Naive B cell (primary cell): ENCODE measurements around the gene TYROBP. TPM values are rescaled to one million over a fixed set of nuclear protein-coding genes. Genes with fewer than 3 reads are reported as not detected.
A peak's percentile ranks its signal among the peaks of the same experiment; 100 is the strongest.

Source experiments
- ATAC-seq, 2 donors: fragments of 150-1000 bp; cut with Tn5 transposase; 2 replicates each; pipeline ENCODE4 v1.10.0; 2021; ENCODE audit warnings: low read depth in 2 of 2, mild to moderate bottlenecking in 2 of 2, moderate library complexity in 2 of 2
- DNase-seq: peaks from one replicate; pipeline ENCODE4 v3.0.0; 2022
- H3K27ac Mint-ChIP-seq, 6 donors: one replicate each; pipeline ENCODE4 v1.8.0; 2020 to 2022; ENCODE audit warnings: mild to moderate bottlenecking in 6 of 6, mixed read lengths in 6 of 6, moderate library complexity in 5 of 6, inconsistent platforms in 2 of 6
- H3K27me3 Mint-ChIP-seq, 3 donors: one replicate each; pipeline ENCODE4 v1.8.0; 2021 to 2022; ENCODE audit warnings: mixed read lengths in 3 of 3, mild to moderate bottlenecking in 1 of 3
- H3K36me3 Mint-ChIP-seq, 2 donors: one replicate each; pipeline ENCODE4 v1.8.0; 2020 to 2022; ENCODE audit warnings: mixed read lengths in 2 of 2, inconsistent platforms in 1 of 2, mild to moderate bottlenecking in 1 of 2
- H3K4me1 Mint-ChIP-seq, 3 donors: one replicate each; pipeline ENCODE4 v1.8.0; 2020 to 2022; ENCODE audit warnings: mixed read lengths in 3 of 3, inconsistent platforms in 1 of 3, mild to moderate bottlenecking in 1 of 3, moderate library complexity in 1 of 3
- H3K4me3 Mint-ChIP-seq, 8 donors: one replicate each; pipeline ENCODE4 v1.8.0; 2020 to 2022; ENCODE audit warnings: mild to moderate bottlenecking in 8 of 8, mixed read lengths in 8 of 8, moderate library complexity in 8 of 8, inconsistent platforms in 2 of 8
- H3K9me3 Mint-ChIP-seq, 7 donors: one replicate each; pipeline ENCODE4 v1.8.0; 2020 to 2022; ENCODE audit warnings: mixed read lengths in 7 of 7, mild to moderate bottlenecking in 5 of 7, inconsistent platforms in 2 of 7, moderate library complexity in 1 of 7
- polyA plus RNA-seq, 6 donors: library from polyadenylated mRNA; unstranded; fragments of 300-500 nt; fragmentation: Illumina TruSeq; gene quantifications; one replicate each; pipeline ENCODE4 v1.2.3, GENCODE V29; 2021; ENCODE audit warnings: low read depth in 6 of 6

TYROBP gene
- polyA plus RNA-seq, 6 donors from 2014 or later = 3.4 to 28.6 (median 8.3) TPM

GRCh38 chr19:35890113-35890650, 17.9 kb downstream of the TYROBP start:
- H3K27ac Mint-ChIP-seq = peak overlapping the region in 5 of 6 donors; percentile 62 to 100 (median 85)
- peak in 1 of 2 donors; percentile 2 for ATAC-seq
- H3K36me3 Mint-ChIP-seq = peaks cover 27 to 63% of the 10 kb centered on the region in 2 donors
- no peaks in the 10 kb centered on the region for H3K9me3 Mint-ChIP-seq
- H3K4me1 Mint-ChIP-seq = peaks cover 13 to 26% (median 22%) of the 10 kb centered on the region in 3 donors
- H3K4me3 Mint-ChIP-seq = peak overlapping the region in 5 of 8 donors; percentile 47 to 76 (median 50)
- peak; percentile 3 for DNase-seq
- peaks cover 0 to 3% (median 0%) of the 10 kb centered on the region in 3 donors for H3K27me3 Mint-ChIP-seq

GRCh38 chr19:35889370-35890112, 18.6 kb downstream of the TYROBP start:
- peak in 1 of 2 donors; percentile 4 for ATAC-seq
- H3K27ac Mint-ChIP-seq = peak overlapping the region; percentile 39 to 100 (median 80)

GRCh38 chr19:35888398-35888797, 19.7 kb downstream of the TYROBP start:
- H3K4me1 Mint-ChIP-seq = peaks cover 20 to 30% (median 21%) of the 10 kb centered on the region in 3 donors
- DNase-seq (no peak), ATAC-seq (no peak)
- H3K9me3 Mint-ChIP-seq = no peaks in the 10 kb centered on the region
- peaks cover 0 to 3% (median 0%) of the 10 kb centered on the region in 3 donors for H3K27me3 Mint-ChIP-seq
- peaks cover 27 to 64% of the 10 kb centered on the region in 2 donors for H3K36me3 Mint-ChIP-seq
- peak overlapping the region in 3 of 8 donors; percentile 37 to 69 (median 54) for H3K4me3 Mint-ChIP-seq
- H3K27ac Mint-ChIP-seq = peak overlapping the region; percentile 64 to 100 (median 92)

More at GRCh38 chr19:35889370-35890112, 18.6 kb downstream of the TYROBP start:
- no peaks in the 10 kb centered on the region for H3K9me3 Mint-ChIP-seq
- peaks cover 0 to 3% (median 0%) of the 10 kb centered on the region in 3 donors for H3K27me3 Mint-ChIP-seq
- H3K4me3 Mint-ChIP-seq = peak overlapping the region in 3 of 8 donors; percentile 48 to 76 (median 49)
- peaks cover 15 to 29% (median 21%) of the 10 kb centered on the region in 3 donors for H3K4me1 Mint-ChIP-seq
- peak; percentile 29 for DNase-seq
- peaks cover 27 to 64% of the 10 kb centered on the region in 2 donors for H3K36me3 Mint-ChIP-seq

GRCh38 chr19:35887197-35887596, 20.9 kb downstream of the TYROBP start:
- Mint-ChIP-seq H3K4me3 (peak overlapping the region in 2 of 8 donors; percentile 15 to 69), H3K4me1 (peaks cover 17 to 31% (median 26%) of the 10 kb centered on the region in 3 donors), H3K27ac (peak overlapping the region in 4 of 6 donors; percentile 35 to 100 (median 74)), H3K9me3 (no peaks in the 10 kb centered on the region), H3K27me3 (peaks cover 0 to 3% (median 0%) of the 10 kb centered on the region in 3 donors), H3K36me3 (peaks cover 23 to 53% of the 10 kb centered on the region in 2 donors)
- DNase-seq (peak; percentile 5), ATAC-seq (no peak)

GRCh38 chr19:35885904-35886303, 22.2 kb downstream of the TYROBP start:
- Mint-ChIP-seq H3K27ac (peak overlapping the region; percentile 41 to 100 (median 90)), H3K4me3 (peak overlapping the region in 1 of 8 donors; percentile 69), H3K9me3 (no peaks in the 10 kb centered on the region)

GRCh38 chr19:35885225-35885738, 22.8 kb downstream of the TYROBP start:
- DNase-seq (peak; percentile 11), ATAC-seq (no peak)
- Mint-ChIP-seq H3K27me3 (peaks cover 0 to under 1% (median under 1%) of the 10 kb centered on the region in 3 donors), H3K9me3 (no peaks in the 10 kb centered on the region), H3K27ac (peak overlapping the region; percentile 41 to 100 (median 90)), H3K4me1 (peaks cover 19 to 29% (median 28%) of the 10 kb centered on the region in 3 donors), H3K36me3 (peaks cover 17 to 43% of the 10 kb centered on the region in 2 donors), H3K4me3 (peak overlapping the region in 3 of 8 donors; percentile 27 to 69 (median 61))

More at GRCh38 chr19:35885904-35886303, 22.2 kb downstream of the TYROBP start:
- Mint-ChIP-seq H3K36me3 (peaks cover 18 to 49% of the 10 kb centered on the region in 2 donors), H3K4me1 (peaks cover 19 to 31% (median 28%) of the 10 kb centered on the region in 3 donors), H3K27me3 (peaks cover 0 to 1% (median 0%) of the 10 kb centered on the region in 3 donors)
- DNase-seq (peak; percentile 6), ATAC-seq (no peak)

GRCh38 chr19:35883882-35884281, 24.2 kb downstream of the TYROBP start:
- H3K36me3 Mint-ChIP-seq = peaks cover 17 to 30% of the 10 kb centered on the region in 2 donors
- no peaks in the 10 kb centered on the region for H3K9me3 Mint-ChIP-seq
- peaks cover 8 to 15% (median 14%) of the 10 kb centered on the region in 3 donors for H3K27me3 Mint-ChIP-seq
- peak overlapping the region; percentile 49 to 100 (median 72) for H3K27ac Mint-ChIP-seq
- peak overlapping the region in 3 of 8 donors; percentile 29 to 51 (median 47) for H3K4me3 Mint-ChIP-seq
- H3K4me1 Mint-ChIP-seq = peaks cover 23 to 29% (median 28%) of the 10 kb centered on the region in 3 donors
- peak; percentile 23 for DNase-seq
- peak; percentile 8 for ATAC-seq

GRCh38 chr19:35882114-35882832, 25.8 kb downstream of the TYROBP start:
- peaks cover 7 to 15% of the 10 kb centered on the region in 2 donors for H3K36me3 Mint-ChIP-seq
- DNase-seq (peak; percentile 66), ATAC-seq (peak; percentile 25 to 46)
- H3K9me3 Mint-ChIP-seq = no peaks in the 10 kb centered on the region
- peak overlapping the region in 2 of 8 donors; percentile 52 to 67 for H3K4me3 Mint-ChIP-seq
- peak overlapping the region in 5 of 6 donors; percentile 47 to 100 (median 86) for H3K27ac Mint-ChIP-seq
- peaks cover 18 to 25% (median 23%) of the 10 kb centered on the region in 3 donors for H3K4me1 Mint-ChIP-seq
- H3K27me3 Mint-ChIP-seq = peaks cover 14 to 31% (median 30%) of the 10 kb centered on the region in 3 donors

GRCh38 chr19:35879770-35880317, 28.3 kb downstream of the TYROBP start:
- peak in 1 of 2 donors; percentile 22 for ATAC-seq
- Mint-ChIP-seq H3K4me3 (peak overlapping the region in 1 of 8 donors; percentile 84), H3K4me1 (peaks cover 15 to 19% (median 17%) of the 10 kb centered on the region in 3 donors), H3K27me3 (peaks cover 30 to 51% (median 43%) of the 10 kb centered on the region in 3 donors), H3K9me3 (no peaks in the 10 kb centered on the region), H3K36me3 (peaks cover 0 to 10% of the 10 kb centered on the region in 2 donors), H3K27ac (peak overlapping the region in 2 of 6 donors; percentile 67 to 83)
- DNase-seq = peak; percentile 45

GRCh38 chr19:35879068-35879467, 29.0 kb downstream of the TYROBP start:
- H3K4me1 Mint-ChIP-seq = peaks cover 10 to 16% (median 11%) of the 10 kb centered on the region in 3 donors

GRCh38 chr19:35874392-35874930, 33.6 kb downstream of the TYROBP start:
- Mint-ChIP-seq H3K4me3 (no peak overlapping the region), H3K9me3 (peaks cover 0 to 6% (median 0%) of the 10 kb centered on the region in 7 donors), H3K4me1 (peaks cover 10 to 13% (median 12%) of the 10 kb centered on the region in 3 donors), H3K27me3 (peaks cover 44 to 93% (median 81%) of the 10 kb centered on the region in 3 donors), H3K36me3 (peaks cover 0 to 21% of the 10 kb centered on the region in 2 donors), H3K27ac (no peak overlapping the region)
- no peak for ATAC-seq
- DNase-seq = no peak

More at GRCh38 chr19:35879068-35879467, 29.0 kb downstream of the TYROBP start:
- no peak overlapping the region for H3K4me3 Mint-ChIP-seq
- H3K36me3 Mint-ChIP-seq = peaks cover 0 to 10% of the 10 kb centered on the region in 2 donors
- no peaks in the 10 kb centered on the region for H3K9me3 Mint-ChIP-seq
- H3K27ac Mint-ChIP-seq = no peak overlapping the region
- ATAC-seq (no peak), DNase-seq (no peak)
- H3K27me3 Mint-ChIP-seq = peaks cover 36 to 59% (median 48%) of the 10 kb centered on the region in 3 donors

- Mint-ChIP-seq H3K4me3 (no peak overlapping the region), H3K9me3 (peaks cover 0 to 6% (median 0%) of the 10 kb centered on the region in 7 donors), H3K36me3 (peaks cover 0 to 21% of the 10 kb centered on the region in 2 donors), H3K27me3 (peaks cover 47 to 86% (median 75%) of the 10 kb centered on the region in 3 donors), H3K4me1 (peaks cover 20 to 24% (median 21%) of the 10 kb centered on the region in 3 donors), H3K27ac (peak overlapping the region in 1 of 6 donors; percentile 89)
- ATAC-seq (no peak), DNase-seq (no peak)
These were observed 35.9 kb downstream of the TYROBP start for GRCh38 chr19:35872180-35872579.
